8988T (cell line): ENCODE measurements around the gene KRTAP11-1.

ENCODE experiments used
- DNase-seq: peaks from one replicate; pipeline ENCODE4 v3.0.0; 2011

KRTAP11-1 gene

DNA sequence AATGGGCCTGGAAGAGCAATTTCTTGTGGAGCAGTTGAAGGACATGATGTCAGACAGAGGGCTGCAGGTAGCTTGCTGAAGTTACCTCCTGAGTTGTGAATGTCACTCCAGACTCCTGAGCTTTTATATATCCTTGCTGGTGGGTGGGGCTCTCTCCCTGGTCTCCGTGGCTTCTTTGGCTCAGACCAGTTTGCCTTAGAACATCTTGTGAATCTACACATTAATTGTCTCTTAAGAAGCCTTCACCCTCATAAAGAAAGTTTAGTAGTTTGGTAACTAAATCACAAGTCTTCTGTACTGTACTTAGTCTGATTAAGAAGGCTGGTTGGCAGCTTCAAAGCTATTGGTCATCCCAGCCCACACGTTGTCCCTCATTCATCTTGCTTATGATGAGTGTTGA is at the start of gene KRTAP11-1:
KRTAP11-1 (minus strand) TSS at position 101 of the 400 bp plus-strand sequence; CDS start at position 45, 56 bp downstream.
- no peak for DNase-seq

DNA sequence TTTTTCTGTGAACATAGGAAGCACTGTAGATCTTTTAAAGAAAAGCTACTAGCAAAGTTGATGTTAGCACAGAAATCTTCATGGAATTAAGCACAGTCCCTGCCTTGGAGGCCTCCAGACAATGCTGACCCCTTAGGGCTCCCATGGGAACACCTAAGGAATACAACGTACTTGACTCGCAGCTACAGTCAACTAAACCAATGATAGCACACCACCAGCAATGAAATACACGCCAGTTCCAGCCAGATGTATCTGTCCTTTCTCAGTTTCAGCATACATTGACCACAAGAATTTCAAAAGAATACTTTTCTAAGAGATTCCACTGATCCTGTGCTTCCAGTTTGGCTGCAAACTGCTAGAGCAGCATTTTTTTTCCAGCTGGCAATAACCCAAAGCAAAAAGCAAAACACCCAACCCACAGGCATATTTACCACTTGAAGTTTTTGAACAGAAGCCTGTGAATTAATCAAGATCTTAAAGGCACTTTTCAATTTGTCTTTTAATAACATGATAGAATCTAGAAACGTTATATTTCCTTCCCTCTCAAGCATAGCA is 42.8 kb upstream of the KRTAP11-1 start:
- DNase-seq, result no peak

DNA sequence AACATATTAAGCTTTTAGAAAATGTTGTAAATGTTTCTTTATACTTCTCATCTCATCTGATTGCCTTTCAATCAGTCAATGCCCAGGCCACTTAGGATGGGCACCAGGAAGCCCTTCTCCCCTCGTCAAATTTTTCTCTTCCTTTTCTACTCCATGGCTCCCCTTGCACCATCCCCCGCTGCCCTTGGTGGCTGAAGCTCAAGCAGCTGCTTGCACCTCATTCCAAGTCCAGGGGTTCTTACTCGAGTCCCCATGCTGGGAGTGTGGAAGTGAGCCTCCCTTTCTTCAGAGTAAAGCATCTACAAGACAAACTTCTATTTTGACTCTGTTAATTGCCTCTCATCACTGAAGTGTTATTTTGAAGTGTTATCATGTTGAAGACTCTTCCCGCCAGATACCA is 39.7 kb upstream of the KRTAP11-1 start:
- no peak for DNase-seq

DNA sequence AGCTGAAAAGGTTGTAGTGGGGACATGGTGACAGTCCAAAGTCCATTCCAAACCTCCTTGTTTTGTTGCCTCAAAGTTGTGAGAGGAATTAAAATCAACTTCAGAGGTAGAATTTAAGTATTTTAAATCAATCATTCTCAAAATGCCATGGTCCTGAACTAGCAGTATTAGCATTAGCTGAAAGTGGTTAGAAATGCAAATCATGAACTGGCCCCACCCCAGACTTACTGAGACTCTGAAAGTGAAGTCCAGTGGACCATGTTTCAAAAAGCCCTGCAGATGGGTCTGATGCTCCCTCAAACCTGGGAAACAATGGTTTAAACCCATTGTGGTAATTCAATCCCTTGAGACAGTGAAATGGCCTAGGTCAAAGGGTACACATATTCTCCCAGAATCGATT is 36.2 kb upstream of the KRTAP11-1 start:
- no peak for DNase-seq

DNA sequence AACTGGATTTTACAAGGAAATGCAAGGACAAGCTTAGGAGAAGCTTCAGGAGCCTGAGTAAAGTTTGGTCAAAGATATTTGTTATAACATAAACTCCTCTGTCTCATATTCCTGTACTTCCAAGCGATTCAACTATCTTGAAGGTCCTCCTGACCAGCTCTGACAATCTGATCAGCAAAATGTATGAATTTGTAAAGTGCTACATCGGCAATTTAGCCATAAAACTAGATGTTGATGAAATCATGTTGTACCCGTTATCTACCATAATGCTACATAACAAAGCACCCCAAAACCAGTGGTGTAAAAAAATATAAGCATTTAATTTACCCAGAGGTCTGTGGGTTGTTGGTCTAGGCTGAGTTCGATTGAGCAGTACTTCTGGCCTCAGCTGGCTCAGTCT is 19.5 kb upstream of the KRTAP11-1 start:
- DNase-seq, result no peak

DNA sequence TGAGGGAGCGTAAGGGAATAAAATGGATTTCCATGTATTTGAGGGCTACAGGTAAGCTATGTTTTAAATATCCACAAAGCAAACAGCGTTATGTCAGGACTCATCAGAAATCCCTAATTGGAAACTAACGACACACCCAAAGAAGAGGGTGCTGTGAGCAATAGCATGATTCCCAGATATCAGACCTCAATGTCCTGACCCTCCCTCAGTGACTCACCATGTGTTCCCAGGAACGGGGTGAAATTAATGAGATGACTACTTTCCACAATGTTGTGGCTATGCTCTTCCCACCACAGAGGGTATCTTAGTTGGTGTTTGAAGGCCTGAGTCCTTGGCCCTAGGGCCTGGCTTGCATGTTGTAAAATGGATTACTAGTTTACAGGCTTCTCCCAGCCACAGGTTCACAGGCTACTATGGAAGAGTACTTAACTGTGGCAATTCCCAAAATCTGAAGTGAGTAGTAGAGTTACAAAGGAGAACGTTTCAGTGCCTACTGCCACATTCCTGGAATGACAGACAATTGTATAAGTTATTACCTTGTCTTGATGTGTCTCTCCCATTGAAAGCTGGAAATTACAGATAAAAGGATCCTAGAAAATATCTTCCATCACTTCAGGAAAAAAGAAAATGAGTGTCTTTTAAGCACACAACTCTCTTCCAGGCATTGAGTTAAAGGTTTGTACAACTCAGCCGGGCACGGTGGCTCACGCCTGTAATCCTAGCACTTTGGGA is 1.7 kb upstream of the KRTAP11-1 start:
- no peak for DNase-seq

GRCh38 chr21:30880914-30881313 is 466 bp downstream of the KRTAP11-1 start:
- DNase-seq, result no peak

- no peak for DNase-seq
These were observed 6.9 kb downstream of the KRTAP11-1 start for GRCh38 chr21:30874526-30874925.

DNA sequence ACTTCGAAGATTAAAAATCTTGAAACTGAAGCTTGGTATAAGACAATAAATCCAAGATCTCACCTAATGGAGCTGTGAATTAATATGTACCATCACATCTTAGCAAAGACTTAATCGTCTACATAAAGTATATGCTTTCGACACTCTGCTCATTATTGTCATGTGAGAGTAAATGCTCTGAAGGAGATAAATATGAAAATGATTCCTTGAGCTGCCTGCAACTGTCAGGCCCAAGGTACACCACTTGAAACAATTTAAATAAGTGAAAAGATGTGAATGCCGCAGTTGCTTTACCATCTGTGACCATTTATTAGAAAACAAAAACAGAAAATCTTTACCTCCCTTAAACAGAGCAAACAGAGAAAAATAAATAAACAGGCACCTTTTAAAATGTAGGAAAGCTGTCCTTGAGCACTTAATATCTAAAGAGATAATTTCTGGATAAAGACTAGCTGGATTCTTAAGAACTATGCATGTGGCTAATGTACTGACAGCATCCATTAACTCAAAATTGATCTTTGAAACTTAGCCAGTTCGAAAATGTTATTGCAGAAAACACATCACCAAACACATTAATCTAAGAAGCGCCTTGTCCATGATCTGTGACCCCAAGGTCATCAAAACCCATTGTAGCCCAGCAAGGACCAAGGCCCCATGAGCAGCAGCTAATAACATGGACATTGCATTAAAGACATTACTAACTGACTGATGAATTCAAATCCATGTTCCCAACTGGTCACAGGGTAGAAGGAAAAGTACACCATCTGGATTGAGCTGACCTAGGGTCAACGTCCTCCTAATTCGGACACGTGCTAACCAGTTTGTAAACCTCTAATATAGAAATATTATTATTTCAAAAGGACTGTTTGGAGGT is 33.5 kb downstream of the KRTAP11-1 start:
- no peak for DNase-seq

- no peak for DNase-seq
These were observed 38.4 kb downstream of the KRTAP11-1 start for GRCh38 chr21:30842990-30843389.

DNA sequence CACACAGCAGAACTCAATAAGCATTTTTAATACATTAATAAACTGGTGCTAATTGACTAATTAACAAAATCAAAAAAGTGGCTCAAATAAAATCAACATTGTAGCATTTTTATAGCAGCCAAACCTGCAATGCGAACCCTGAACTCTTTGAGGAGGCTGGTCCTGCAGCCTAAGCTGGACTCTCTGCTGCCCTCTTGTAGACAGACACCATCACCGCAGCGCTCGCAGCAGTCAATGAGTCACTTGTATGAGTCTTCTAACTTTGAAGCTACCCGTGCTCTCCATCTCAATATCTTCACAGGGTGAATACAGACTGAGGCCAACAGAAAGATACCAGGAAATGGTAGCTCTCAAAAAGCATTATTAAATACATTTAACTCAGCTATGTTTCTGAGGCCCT is 42.1 kb downstream of the KRTAP11-1 start:
- peak; percentile 13 for DNase-seq

DNA sequence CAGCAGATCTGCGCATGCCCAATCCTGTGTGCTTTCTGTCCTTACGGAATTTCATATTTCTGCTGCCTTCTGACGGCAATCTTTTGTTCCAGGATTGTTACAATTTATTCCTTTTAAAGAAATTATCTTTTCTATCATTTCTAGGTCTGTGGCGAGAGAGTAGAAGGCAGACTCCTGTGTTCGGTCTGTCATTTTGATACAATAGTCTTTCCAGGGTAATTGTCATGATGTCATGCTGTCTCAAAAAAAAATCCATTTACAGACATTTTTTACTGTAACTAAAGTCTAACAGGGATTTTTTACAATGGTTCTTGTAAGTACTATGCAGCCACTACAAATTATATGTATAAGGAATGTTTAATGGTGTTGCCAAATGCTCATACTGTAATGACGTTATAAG is 42.8 kb downstream of the KRTAP11-1 start:
- DNase-seq, result no peak

DNA sequence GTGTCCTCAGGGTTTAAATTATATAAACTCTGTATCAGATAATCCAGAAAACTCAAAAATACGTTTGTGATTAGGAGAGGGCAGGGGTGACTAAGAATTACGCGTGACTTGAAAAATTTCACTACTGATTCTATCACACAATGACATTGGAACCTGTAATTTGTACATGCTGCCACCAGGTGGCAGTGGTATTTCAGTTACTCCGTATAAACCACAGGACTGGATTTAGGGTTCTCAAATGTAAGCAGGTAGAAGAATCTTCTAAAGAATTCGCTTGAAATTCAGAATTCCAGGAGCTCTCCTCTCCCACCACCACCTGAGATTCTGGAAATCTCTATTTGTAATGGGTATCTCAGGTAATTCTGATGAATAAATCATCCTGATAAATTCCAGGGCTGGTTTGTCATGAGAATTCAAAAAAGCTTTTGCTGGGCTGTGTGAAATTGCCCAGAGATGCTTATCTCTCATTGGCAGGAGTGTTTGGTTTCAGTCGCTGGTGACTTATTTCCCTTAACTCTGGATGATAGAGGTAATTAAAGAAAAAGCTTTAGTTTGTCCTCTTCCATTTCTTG is 50.1 kb downstream of the KRTAP11-1 start:
- DNase-seq, result no peak
